ENCODE results near the gene TEX54. TPM values are rescaled to one million over a fixed set of nuclear protein-coding genes. Genes with fewer than 3 reads are reported as not detected.
A peak's percentile ranks its signal among the peaks of the same experiment; 100 is the strongest.

Gene TEX54
- total RNA-seq = not detected

DNA sequence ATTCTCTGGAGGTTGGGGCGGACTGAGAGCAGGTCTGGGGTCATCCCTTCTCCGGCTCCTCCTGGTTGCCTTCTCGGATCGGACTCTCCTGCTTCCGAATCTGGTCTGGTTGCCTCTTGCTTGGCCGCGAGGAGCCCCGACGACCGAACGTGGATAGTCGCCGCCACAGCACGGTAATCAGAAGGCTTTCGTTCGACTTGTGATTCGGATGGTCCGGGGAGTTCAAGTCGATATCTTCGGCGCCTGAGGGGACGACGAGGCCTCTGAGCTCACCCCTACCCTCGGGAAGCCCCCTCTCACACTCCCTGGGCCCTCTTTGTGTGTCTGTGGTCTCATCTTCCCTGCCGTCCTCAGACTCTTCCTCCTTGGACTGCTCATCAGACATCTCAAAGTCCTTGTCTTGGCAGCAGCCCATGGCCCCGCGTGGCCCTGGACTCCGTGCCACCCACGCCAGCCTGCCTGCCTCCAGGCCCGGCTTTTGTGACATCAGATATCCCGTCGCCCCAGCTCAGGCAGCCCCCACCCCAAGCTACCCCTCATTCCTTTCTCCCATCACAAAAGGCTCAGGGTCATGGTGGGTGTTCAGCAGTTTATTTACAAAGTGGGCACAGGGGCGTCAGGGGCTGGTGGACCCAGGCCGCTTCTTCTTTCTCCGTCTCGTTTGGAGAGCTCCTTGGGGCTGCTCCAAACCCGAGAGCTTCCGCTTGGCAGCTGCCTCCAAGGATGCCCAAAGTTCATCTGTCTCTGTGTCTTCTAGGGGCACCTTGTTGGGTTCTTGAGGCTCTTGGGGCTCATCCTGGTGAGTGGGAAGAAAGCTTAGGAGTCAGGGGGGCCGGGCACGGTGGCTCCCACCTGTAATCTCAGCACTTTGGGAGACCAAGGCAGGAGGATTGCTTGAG, at the start of gene TEX54:
Gene TEX54, minus strand, starts transcription at position 506 of the 899 bp plus-strand sequence.
- CTCF ChIA-PET = interaction anchor here (0.8 to 3.1 kb wide), 6 partner anchors 42 to 105 kb away, joined by 3 to 22 read pairs (median 3); partner anchors contain the start of genes HNRNPUL2 and TMEM179B
- peaks cover 36% of the 10 kb centered on the region for H3K4me1 Mint-ChIP-seq
- DNase-seq = peak; percentile 54
- peak within 1 kb of the TSS; percentile 86 for H3K4me3 Mint-ChIP-seq
- peaks cover 25% of the 10 kb centered on the region for H3K36me3 Mint-ChIP-seq
- no peaks in the 10 kb centered on the region for H3K9me3 Mint-ChIP-seq (ENCODE audit: low read depth)
- peak within 1 kb of the TSS; percentile 98 for H3K27ac Mint-ChIP-seq
- H3K27me3 Mint-ChIP-seq = no peaks in the 10 kb centered on the region
- ATAC-seq = no peak

GRCh38 chr11:62882431-62882749, 49.7 kb upstream of the TEX54 start:
- H3K4me1 Mint-ChIP-seq = peaks cover 50% of the 10 kb centered on the region
- CTCF ChIA-PET = interaction anchor here (0.9 to 4.8 kb wide), 10 partner anchors 11 to 1811 kb away, joined by 3 to 43 read pairs (median 6); partner anchors contain the start of genes TMEM179B and TUT1

DNA sequence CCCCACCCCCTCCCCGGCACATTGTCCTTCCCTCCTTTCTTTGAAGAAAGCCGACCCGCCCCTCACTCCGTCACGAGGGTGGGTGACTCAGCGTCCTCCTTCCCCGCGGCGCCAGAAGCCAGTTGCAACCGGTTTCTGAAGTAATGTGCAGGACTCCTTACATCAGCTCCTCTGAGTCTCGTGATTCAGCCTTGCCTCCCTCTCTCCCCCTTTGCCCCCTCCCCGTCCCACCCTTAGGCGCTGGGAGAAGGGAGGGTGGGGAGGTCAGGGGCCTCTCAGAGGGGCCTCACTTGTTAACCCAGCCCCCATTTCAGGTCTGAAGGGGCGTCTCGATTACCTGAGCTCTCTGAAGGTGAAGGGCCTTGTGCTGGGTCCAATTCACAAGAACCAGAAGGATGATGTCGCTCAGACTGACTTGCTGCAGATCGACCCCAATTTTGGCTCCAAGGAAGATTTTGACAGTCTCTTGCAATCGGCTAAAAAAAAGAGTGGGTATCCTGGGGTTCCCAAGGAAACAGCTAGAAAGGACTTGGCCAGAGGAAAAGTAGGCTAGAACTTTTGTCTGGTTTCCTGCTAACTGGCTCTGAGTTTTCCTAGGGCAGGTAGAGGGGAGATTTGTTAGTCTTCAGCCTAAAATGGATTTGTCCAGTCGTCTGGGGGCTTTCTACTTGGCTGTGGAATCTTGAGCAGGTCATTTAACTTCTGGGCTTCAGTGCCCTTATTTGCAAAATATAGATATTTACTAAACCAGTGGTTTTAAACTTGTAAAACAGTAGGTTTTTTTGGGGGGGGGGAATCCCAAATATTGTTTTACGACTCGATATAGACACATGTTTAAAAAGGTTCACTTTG, 49.2 kb upstream of the TEX54 start:
- ATAC-seq (peak; percentile 71), DNase-seq (peak; percentile 98)
- Mint-ChIP-seq H3K36me3 (peaks cover 53% of the 10 kb centered on the region), H3K4me3 (peak overlapping the region; percentile 96), H3K4me1 (peaks cover 46% of the 10 kb centered on the region), H3K27me3 (no peaks in the 10 kb centered on the region), H3K9me3 (ENCODE audit: low read depth) (no peaks in the 10 kb centered on the region), H3K27ac (peak overlapping the region; percentile 100)
- CTCF ChIA-PET = interaction anchor here (0.7 to 4.8 kb wide), 27 partner anchors 11 to 1812 kb away, joined by 3 to 43 read pairs (median 4); partner anchors contain the start of genes C11orf98, CSKMT, NXF1 and STX5

More at GRCh38 chr11:62882431-62882749, 49.7 kb upstream of the TEX54 start:
- Mint-ChIP-seq H3K9me3 (ENCODE audit: low read depth) (no peaks in the 10 kb centered on the region), H3K27me3 (no peaks in the 10 kb centered on the region), H3K27ac (peak overlapping the region; percentile 100), H3K4me3 (peak overlapping the region; percentile 96), H3K36me3 (peaks cover 56% of the 10 kb centered on the region)
- ATAC-seq (no peak), DNase-seq (no peak)

DNA sequence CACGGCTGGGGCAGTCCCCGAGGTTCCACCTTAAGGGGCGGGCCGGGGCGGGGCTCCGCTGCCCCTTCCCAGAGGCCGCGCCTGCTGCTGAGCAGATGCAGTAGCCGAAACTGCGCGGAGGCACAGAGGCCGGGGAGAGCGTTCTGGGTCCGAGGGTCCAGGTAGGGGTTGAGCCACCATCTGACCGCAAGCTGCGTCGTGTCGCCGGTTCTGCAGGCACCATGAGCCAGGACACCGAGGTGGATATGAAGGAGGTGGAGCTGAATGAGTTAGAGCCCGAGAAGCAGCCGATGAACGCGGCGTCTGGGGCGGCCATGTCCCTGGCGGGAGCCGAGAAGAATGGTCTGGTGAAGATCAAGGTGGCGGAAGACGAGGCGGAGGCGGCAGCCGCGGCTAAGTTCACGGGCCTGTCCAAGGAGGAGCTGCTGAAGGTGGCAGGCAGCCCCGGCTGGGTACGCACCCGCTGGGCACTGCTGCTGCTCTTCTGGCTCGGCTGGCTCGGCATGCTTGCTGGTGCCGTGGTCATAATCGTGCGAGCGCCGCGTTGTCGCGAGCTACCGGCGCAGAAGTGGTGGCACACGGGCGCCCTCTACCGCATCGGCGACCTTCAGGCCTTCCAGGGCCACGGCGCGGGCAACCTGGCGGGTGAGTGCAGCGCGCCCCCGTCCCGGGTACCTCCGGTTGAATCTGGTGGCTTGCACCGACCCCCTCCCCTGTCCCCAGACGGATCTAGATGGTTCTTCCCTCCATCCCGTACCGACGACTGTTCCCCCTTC, 48.4 kb upstream of the TEX54 start, which contains the start of gene SLC3A2:
Gene SLC3A2, plus strand, starts transcription at position 94 of the 776 bp plus-strand sequence. Its CDS starts 128 bp downstream, at position 222.
- peak within 1 kb of the TSS; percentile 100 for H3K27ac Mint-ChIP-seq
- peak; percentile 85 for ATAC-seq
- H3K27me3 Mint-ChIP-seq = no peaks in the 10 kb centered on the region
- no peaks in the 10 kb centered on the region for H3K9me3 Mint-ChIP-seq (ENCODE audit: low read depth)
- H3K36me3 Mint-ChIP-seq = peaks cover 47% of the 10 kb centered on the region
- H3K4me3 Mint-ChIP-seq = peak within 1 kb of the TSS; percentile 96
- DNase-seq = peak; percentile 94
- peaks cover 45% of the 10 kb centered on the region for H3K4me1 Mint-ChIP-seq
- CTCF ChIA-PET = interaction anchor here (0.6 to 4.8 kb wide), 33 partner anchors 8 to 1813 kb away, joined by 3 to 43 read pairs (median 3); partner anchors contain the start of genes C11orf98, CSKMT, NXF1 and STX5

DNA sequence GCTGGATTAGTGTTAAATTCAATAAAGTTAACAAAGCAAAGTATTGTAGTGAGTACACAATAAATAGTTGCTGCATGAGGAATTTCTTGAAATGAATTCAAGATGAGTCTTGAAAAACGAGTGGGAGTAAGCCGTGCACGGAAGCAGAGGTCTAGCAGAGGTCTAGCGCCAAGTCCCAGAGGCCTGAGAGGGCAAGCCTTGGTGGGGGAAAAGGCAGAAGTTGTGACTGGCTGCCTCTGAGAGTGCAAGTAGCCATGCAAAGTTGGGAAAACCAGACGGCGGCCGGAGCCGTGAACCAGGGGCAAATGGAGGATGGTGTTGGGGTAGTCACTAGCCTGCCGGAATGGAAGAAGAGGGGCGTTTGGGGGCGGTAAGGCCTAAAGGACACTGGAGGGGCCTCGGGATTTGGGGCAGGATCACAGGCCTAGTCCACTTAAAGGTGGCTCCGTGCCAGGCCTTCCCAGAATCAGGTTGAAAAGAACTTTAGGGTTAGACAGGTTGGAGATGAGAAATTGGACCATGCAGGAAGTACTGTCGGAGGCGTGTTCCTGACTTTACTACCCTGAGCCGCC, 47.7 kb upstream of the TEX54 start:
- H3K27me3 Mint-ChIP-seq = no peaks in the 10 kb centered on the region
- CTCF ChIA-PET = interaction anchor here (0.8 to 4.8 kb wide), 16 partner anchors 24 to 289 kb away, joined by 3 to 43 read pairs (median 5); partner anchors contain the start of genes C11orf98, CSKMT, TMEM179B and TTC9C
- peaks cover 41% of the 10 kb centered on the region for H3K36me3 Mint-ChIP-seq
- DNase-seq (no peak), ATAC-seq (peak; percentile 2)
- H3K27ac Mint-ChIP-seq = peak overlapping the region; percentile 100
- H3K4me1 Mint-ChIP-seq = peaks cover 39% of the 10 kb centered on the region
- no peaks in the 10 kb centered on the region for H3K9me3 Mint-ChIP-seq (ENCODE audit: low read depth)
- peak overlapping the region; percentile 96 for H3K4me3 Mint-ChIP-seq

DNA sequence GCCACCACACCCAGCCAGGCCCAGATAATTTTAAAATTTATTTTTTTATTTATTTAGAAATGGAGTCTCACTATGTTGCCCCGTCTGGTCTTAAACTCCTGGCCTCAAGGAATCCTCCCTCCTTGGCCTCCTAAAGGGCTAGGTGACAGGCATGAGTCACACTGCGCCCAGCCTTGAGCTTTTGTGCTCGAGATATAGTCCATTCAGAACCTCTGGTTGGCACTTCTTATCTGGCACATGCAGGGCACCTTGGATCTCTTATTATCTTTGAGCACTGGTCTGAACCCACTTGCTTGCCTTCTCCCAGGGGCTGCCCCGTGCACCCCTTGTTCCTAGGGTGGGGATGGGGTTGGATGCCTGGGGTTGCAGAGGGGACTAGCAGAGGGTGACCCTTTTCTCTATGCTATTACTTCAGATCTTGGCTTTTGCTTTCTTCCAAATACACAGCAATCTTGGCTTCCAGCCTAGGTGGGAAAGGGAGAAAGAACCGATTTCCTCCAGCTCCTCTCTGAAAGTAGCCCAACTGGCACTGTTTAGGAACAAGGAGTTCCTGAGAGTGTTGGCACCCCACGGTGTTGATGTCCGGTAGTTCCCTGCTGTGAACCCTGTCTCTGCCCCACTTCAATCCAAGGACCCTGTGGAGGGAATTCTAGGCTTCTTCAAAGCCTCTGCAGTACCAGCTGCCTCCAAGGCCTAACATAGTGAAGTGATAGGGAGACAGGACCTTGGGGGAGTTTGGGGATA, 46.8 kb upstream of the TEX54 start:
- no peak for ATAC-seq
- Mint-ChIP-seq H3K27me3 (no peaks in the 10 kb centered on the region), H3K36me3 (peaks cover 34% of the 10 kb centered on the region), H3K27ac (peak overlapping the region; percentile 100), H3K4me3 (peak overlapping the region; percentile 96), H3K4me1 (peaks cover 32% of the 10 kb centered on the region), H3K9me3 (ENCODE audit: low read depth) (no peaks in the 10 kb centered on the region)
- no peak for DNase-seq
- CTCF ChIA-PET = interaction anchor here (0.9 to 4.4 kb wide), 4 partner anchors 16 to 247 kb away, joined by 3 to 43 read pairs (median 4); partner anchors contain the start of gene TMEM179B

DNA sequence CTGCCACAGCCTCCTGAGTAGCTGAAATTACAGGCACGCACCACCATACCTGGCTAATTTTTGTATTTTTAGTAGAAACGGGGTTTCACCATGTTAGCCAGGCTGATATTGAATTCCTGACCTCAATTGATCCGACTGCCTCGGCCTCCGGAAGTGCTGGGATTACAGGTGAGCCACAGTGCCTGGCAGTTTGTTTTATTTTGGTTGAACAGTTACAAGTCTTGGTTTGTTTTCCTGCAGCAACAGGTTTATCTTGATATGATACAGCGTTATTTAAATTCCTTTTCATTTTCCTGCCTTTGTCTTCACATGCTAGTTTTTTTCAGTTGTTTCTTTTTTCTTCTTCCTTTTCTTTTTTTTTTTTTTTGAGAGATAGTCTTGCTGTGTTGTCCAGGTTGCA, 44.1 kb upstream of the TEX54 start:
- no peak overlapping the region for H3K4me3 Mint-ChIP-seq
- H3K9me3 Mint-ChIP-seq (ENCODE audit: low read depth) = no peaks in the 10 kb centered on the region
- CTCF ChIA-PET = no interaction called here

GRCh38 chr11:62875698-62876478, 43.2 kb upstream of the TEX54 start:
- Mint-ChIP-seq H3K9me3 (ENCODE audit: low read depth) (no peaks in the 10 kb centered on the region), H3K36me3 (peaks cover 7% of the 10 kb centered on the region), H3K4me3 (no peak overlapping the region), H3K27me3 (no peaks in the 10 kb centered on the region), H3K4me1 (peaks cover 11% of the 10 kb centered on the region), H3K27ac (no peak overlapping the region)
- CTCF ChIA-PET = interaction anchor here (1.3 to 1.5 kb wide), 3 partner anchors 18 to 30 kb away, joined by 3 to 4 read pairs (median 4); no protein-coding TSS in a partner anchor
- ATAC-seq (no peak), DNase-seq (no peak)

More for the DNA sequence above, 44.1 kb upstream of the TEX54 start:
- ATAC-seq (no peak), DNase-seq (no peak)
- Mint-ChIP-seq H3K27ac (no peak overlapping the region), H3K4me1 (peaks cover 11% of the 10 kb centered on the region), H3K36me3 (peaks cover 9% of the 10 kb centered on the region), H3K27me3 (no peaks in the 10 kb centered on the region)

DNA sequence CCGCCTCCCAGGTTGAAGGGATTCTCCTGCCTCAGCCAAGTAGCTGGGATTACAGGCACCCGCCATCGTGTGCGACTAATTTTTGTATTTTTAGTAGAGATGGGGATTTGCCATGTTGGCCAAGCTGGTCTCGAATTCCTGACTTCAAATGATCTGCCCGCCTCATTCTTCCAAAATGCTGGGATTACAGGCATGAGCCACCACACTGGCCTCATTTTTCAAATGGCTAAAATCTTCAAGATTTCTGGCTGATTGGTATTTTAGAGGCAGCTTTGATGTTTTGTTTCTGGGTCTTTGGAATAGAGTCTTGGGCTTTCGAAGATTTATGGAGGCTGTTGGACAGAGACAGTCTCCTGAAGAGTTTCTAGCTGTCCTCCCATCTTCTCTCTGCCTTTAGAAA, 42.2 kb upstream of the TEX54 start:
- H3K4me1 Mint-ChIP-seq = peaks cover 4% of the 10 kb centered on the region
- CTCF ChIA-PET = interaction anchor here (0.6 to 1.5 kb wide), 4 partner anchors 17 to 307 kb away, joined by 3 to 4 read pairs (median 4); no protein-coding TSS in a partner anchor
- no peaks in the 10 kb centered on the region for H3K27me3 Mint-ChIP-seq

GRCh38 chr11:62865635-62866034, 33.0 kb upstream of the TEX54 start:
- no peak overlapping the region for H3K27ac Mint-ChIP-seq

More for the DNA sequence above, 42.2 kb upstream of the TEX54 start:
- Mint-ChIP-seq H3K36me3 (peaks cover 5% of the 10 kb centered on the region), H3K9me3 (ENCODE audit: low read depth) (no peaks in the 10 kb centered on the region), H3K27ac (no peak overlapping the region), H3K4me3 (no peak overlapping the region)
- DNase-seq (no peak), ATAC-seq (no peak)

More at GRCh38 chr11:62865635-62866034, 33.0 kb upstream of the TEX54 start:
- DNase-seq (no peak), ATAC-seq (no peak)
- CTCF ChIA-PET = interaction anchor here (0.6 to 2.4 kb wide), 7 partner anchors 11 to 184 kb away, joined by 3 to 17 read pairs (median 3); partner anchors contain the start of genes LRRN4CL and TMEM179B
- Mint-ChIP-seq H3K9me3 (ENCODE audit: low read depth) (no peaks in the 10 kb centered on the region), H3K36me3 (no peaks in the 10 kb centered on the region), H3K4me1 (peaks cover 27% of the 10 kb centered on the region), H3K4me3 (no peak overlapping the region), H3K27me3 (no peaks in the 10 kb centered on the region)

Data from activated CD8-positive, alpha-beta memory T cell treated with anti-CD3 and anti-CD28 coated beads, Interleukin-2, amount 10 ng/mL, durations not matched to agents 7 days and 5 days (primary cell).